HG02970 (cell line): ENCODE results near the gene MAST4.
A peak's percentile ranks its signal among the peaks of the same experiment; 100 is the strongest.

Experiments used
- ATAC-seq: cut with Tn5 transposase; IDR thresholded peaks from one replicate; pipeline ENCODE4 v1.9.1; 2021; ENCODE audit warnings: mild to moderate bottlenecking, moderate library complexity, moderate number of reproducible peaks; ENCODE audit not compliant: unreplicated experiment, low FRiP score

MAST4 gene

GRCh38 chr5:67189931-67190330, 593.7 kb downstream of the MAST4 start:
- no peak for ATAC-seq

- ATAC-seq: no peak
Observed at GRCh38 chr5:67190410-67190809, 594.2 kb downstream of the MAST4 start.

- no peak for ATAC-seq
Observed at GRCh38 chr5:67190861-67191260, 594.7 kb downstream of the MAST4 start.

- ATAC-seq: no peak
Observed at GRCh38 chr5:67192719-67193438, 596.7 kb downstream of the MAST4 start.

GRCh38 chr5:67193439-67193807, 597.2 kb downstream of the MAST4 start:
- no peak for ATAC-seq

GRCh38 chr5:67194166-67194565, 598.0 kb downstream of the MAST4 start:
- no peak for ATAC-seq

GRCh38 chr5:67195406-67196275, 599.4 kb downstream of the MAST4 start:
- ATAC-seq: no peak

GRCh38 chr5:67196537-67197059, 600.4 kb downstream of the MAST4 start, which contains the start of gene CD180:
TSS of gene CD180 (minus strand) at chr5:67196799. CDS start at chr5:67196641, 158 bp downstream.
- ATAC-seq: no peak

GRCh38 chr5:67197536-67197935, 601.3 kb downstream of the MAST4 start:
- no peak for ATAC-seq

GRCh38 chr5:67198917-67199316, 602.7 kb downstream of the MAST4 start:
- no peak for ATAC-seq

- ATAC-seq: no peak
Observed at GRCh38 chr5:67199859-67200258, 603.7 kb downstream of the MAST4 start.

- ATAC-seq: no peak
Observed at GRCh38 chr5:67200809-67201562, 604.8 kb downstream of the MAST4 start.

- no peak for ATAC-seq
Observed at GRCh38 chr5:67201897-67202549, 605.8 kb downstream of the MAST4 start.

GRCh38 chr5:67202828-67203227, 606.6 kb downstream of the MAST4 start:
- ATAC-seq: no peak

GRCh38 chr5:67203701-67204074, 607.5 kb downstream of the MAST4 start:
- no peak for ATAC-seq

- ATAC-seq: no peak
Observed at GRCh38 chr5:67204821-67205220, 608.6 kb downstream of the MAST4 start.

GRCh38 chr5:67205981-67206380, 609.8 kb downstream of the MAST4 start:
- no peak for ATAC-seq

GRCh38 chr5:67206461-67206860, 610.3 kb downstream of the MAST4 start:
- no peak for ATAC-seq

- peak; percentile 81 for ATAC-seq
Observed at GRCh38 chr5:67206929-67207328, 610.7 kb downstream of the MAST4 start.

- ATAC-seq: no peak
Observed at GRCh38 chr5:67208403-67208802, 612.2 kb downstream of the MAST4 start.
